Measurements from ENCODE around the gene FKTN. TPM values are rescaled to one million over a fixed set of nuclear protein-coding genes. Genes with fewer than 3 reads are reported as not detected.

The FKTN gene
- total and polyA plus RNA-seq, 2 donors (not counting 3 experiments of a cell fraction or from before 2014, with no cell fraction given) = 2.8 to 13.2 TPM

DNA sequence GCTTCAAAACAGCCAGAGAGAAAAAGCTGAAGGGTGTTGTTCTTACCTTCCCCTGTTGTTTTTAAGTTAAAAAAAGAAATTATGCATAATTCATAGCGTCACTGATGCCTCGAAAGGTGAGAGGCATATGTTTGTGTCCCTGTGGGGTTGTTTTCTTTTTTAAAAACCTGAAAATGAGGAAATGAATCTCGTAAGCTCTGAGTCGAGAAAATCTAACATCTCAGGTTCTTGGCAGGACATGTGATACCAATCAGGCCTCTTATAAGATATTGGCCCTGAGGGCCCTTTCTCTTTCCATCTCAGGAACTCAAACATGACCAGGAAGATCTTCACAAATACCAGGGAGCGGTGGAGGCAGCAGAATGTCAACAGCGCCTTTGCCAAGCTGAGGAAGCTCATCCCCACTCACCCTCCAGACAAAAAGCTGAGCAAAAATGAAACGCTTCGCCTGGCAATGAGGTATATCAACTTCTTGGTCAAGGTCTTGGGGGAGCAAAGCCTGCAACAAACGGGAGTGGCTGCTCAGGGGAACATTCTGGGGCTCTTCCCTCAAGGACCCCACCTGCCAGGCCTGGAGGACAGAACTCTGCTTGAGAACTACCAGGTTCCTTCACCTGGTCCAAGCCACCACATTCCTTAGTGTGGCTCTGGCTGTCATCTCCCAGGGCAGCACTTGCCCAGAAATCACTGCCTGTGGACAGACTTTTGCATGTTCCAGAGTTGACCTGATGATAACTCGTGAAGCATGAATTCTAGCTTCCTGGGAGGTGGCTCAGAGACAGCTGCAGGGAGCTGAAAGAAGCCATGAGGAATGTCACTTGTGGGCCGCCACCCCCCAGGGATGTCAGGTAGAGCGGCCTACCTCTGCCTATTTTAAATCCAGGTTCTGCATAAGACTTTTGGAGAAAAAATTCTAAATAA, 104.5 kb downstream of the FKTN start, which contains the start of gene TAL2:
TSS of gene TAL2 (plus strand) at position 274 of the 921 bp plus-strand sequence. CDS start at position 314, 40 bp downstream.
- no peak within 1 kb of the TSS for H2AFZ ChIP-seq (ENCODE audit: low read depth, low read length)
- H3K79me2 ChIP-seq (ENCODE audit: control insufficient read depth, insufficient read depth, low read length) = no peaks in the 10 kb centered on the region
- DNase-seq (ENCODE audit: low read depth, low spot score) = no peak
- no peaks in the 10 kb centered on the region for H3K9me1 ChIP-seq (replicated peaks; ENCODE audit: control insufficient read depth, extremely low read depth, insufficient read depth, low read length)
- H3K27ac ChIP-seq (ENCODE audit: insufficient read depth, low read depth, low read length) = no peak within 1 kb of the TSS
- no peaks in the 10 kb centered on the region for H3K36me3 ChIP-seq (ENCODE audit: control insufficient read depth in 2 of 2, extremely low read depth in 1 of 2, insufficient read depth in 2 of 2, low read length in 2 of 2)
- H3K4me2 ChIP-seq (ENCODE audit: insufficient read depth, low read length) = no peak within 1 kb of the TSS
- BruUV-seq (replicated peaks) = no TSS peak
- intact Hi-C loops (cut with micrococcal nuclease) (no loop called here), dilution Hi-C loops (cut with MboI; ENCODE audit: extremely low pct_ligation_motif_present, low sequenced_read_pairs) (no loop called here)
- H3K4me3 ChIP-seq (replicated peaks in 1 of 3; ENCODE audit: insufficient read depth in 1 of 3, low read depth in 1 of 3, low read length in 3 of 3) = no peak within 1 kb of the TSS
- no peak for FAIRE-seq
- ChIA-PET CTCF (interaction anchor here (1.0 kb wide), 1 partner anchor 56 kb away, joined by 3 read pairs; no protein-coding TSS in a partner anchor), POLR2A (no interaction called here)
- H3K27me3 ChIP-seq (ENCODE audit: control insufficient read depth in 2 of 2, insufficient read depth in 2 of 2, low read length in 2 of 2) = peaks cover 0 to 4% of the 10 kb centered on the region in 2 experiments
- no peak for TF ChIP-seq POLR2A (IDR thresholded peaks at IDR 0.05; ENCODE audit: low read depth, low read length)
- TF ChIP-seq GATA2 (IDR thresholded peaks at IDR 0.05; ENCODE audit: insufficient read depth, insufficient read length, low read depth, low read length) = no peak
- no peak for TF ChIP-seq FOS (IDR thresholded peaks at IDR 0.05; ENCODE audit: borderline replicate concordance, insufficient read depth, low read length)
- no peak for TF ChIP-seq EZH2 (IDR thresholded peaks at IDR 0.05; ENCODE audit: borderline replicate concordance, low read depth, low read length, severe bottlenecking)
- TF ChIP-seq, protein P1, sequence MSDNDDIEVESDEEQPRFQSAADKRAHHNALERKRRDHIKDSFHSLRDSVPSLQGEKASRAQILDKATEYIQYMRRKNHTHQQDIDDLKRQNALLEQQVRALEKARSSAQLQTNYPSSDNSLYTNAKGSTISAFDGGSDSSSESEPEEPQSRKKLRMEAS (IDR thresholded peaks at IDR 0.05; ENCODE audit: insufficient read depth, insufficient read length) = no peak
- TF ChIP-seq, protein P2, sequence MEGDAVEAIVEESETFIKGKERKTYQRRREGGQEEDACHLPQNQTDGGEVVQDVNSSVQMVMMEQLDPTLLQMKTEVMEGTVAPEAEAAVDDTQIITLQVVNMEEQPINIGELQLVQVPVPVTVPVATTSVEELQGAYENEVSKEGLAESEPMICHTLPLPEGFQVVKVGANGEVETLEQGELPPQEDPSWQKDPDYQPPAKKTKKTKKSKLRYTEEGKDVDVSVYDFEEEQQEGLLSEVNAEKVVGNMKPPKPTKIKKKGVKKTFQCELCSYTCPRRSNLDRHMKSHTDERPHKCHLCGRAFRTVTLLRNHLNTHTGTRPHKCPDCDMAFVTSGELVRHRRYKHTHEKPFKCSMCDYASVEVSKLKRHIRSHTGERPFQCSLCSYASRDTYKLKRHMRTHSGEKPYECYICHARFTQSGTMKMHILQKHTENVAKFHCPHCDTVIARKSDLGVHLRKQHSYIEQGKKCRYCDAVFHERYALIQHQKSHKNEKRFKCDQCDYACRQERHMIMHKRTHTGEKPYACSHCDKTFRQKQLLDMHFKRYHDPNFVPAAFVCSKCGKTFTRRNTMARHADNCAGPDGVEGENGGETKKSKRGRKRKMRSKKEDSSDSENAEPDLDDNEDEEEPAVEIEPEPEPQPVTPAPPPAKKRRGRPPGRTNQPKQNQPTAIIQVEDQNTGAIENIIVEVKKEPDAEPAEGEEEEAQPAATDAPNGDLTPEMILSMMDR (IDR thresholded peaks at IDR 0.05; ENCODE audit: extremely low read depth in 1 of 2, insufficient read depth in 1 of 2, low read depth in 1 of 2, low read length in 2 of 2) = no peak
- no peak for TF ChIP-seq POLR2AphosphoS5 (IDR thresholded peaks at IDR 0.05; ENCODE audit: insufficient read depth, low read depth, low read length)
- no peak for TF ChIP-seq JUN (IDR thresholded peaks at IDR 0.05; ENCODE audit: borderline replicate concordance, insufficient read depth, insufficient read length, low read depth)
- no peak for TF ChIP-seq MYC (IDR thresholded peaks at IDR 0.05; ENCODE audit: low read depth, low read length)
- no peaks in the 10 kb centered on the region for H4K20me1 ChIP-seq (replicated peaks; ENCODE audit: control insufficient read depth, extremely low read depth, insufficient read depth, low read length)
- H3K9ac ChIP-seq (replicated peaks; ENCODE audit: extremely low read depth, insufficient read depth, low read length) = no peak within 1 kb of the TSS
- H3K9me3 ChIP-seq (replicated peaks; ENCODE audit: control insufficient read depth, insufficient read depth, low read length) = no peaks in the 10 kb centered on the region
- H3K4me1 ChIP-seq (ENCODE audit: control insufficient read depth, extremely low read depth, insufficient read depth, low read length) = no peaks in the 10 kb centered on the region
